Cardiac muscle cell (in vitro differentiated cells and primary cell): ENCODE data around the gene POU3F1. TPM values are rescaled to one million over a fixed set of nuclear protein-coding genes. Genes with fewer than 3 reads are reported as not detected.

Experiments
- DNase-seq, 2 donors: peaks; one replicate each; pipeline versions ENCODE4 v3.0.0 to v3.0.0-alpha.2; 2010 to 2017; ENCODE audit warnings: low read depth in 1 of 2, low spot score in 1 of 2
- H3K27ac ChIP-seq: fragments of 200-600 bp; sonication (generic); 2 replicates; pipeline ENCODE4 v1.5.1; 2016
- H3K27me3 ChIP-seq: fragments of 200-600 bp; sonication (generic); 2 replicates; pipeline ENCODE4 v1.6.0; 2016; ENCODE audit warnings: control low read depth
- H3K36me3 ChIP-seq: fragments of 200-600 bp; sonication (generic); 2 replicates; pipeline ENCODE4 v1.5.1; 2016; ENCODE audit warnings: control low read depth
- H3K4me1 ChIP-seq: fragments of 200-600 bp; sonication (generic); 2 replicates; pipeline ENCODE4 v1.8.1; 2017; ENCODE audit warnings: low read depth, mild to moderate bottlenecking, mixed run types
- H3K4me3 ChIP-seq: fragments of 200-600 bp; sonication (generic); 2 replicates; pipeline ENCODE4 v1.5.1; 2016; ENCODE audit warnings: mild to moderate bottlenecking
- H3K9me3 ChIP-seq: fragments of 200-600 bp; sonication (generic); 2 replicates; pipeline ENCODE4 v1.5.1; 2017; ENCODE audit warnings: low read depth, mild to moderate bottlenecking, control low read depth
- polyA plus RNA-seq: library from polyadenylated mRNA; unstranded; fragments of >200 nt; fragmentation: Nextera tagmentation; extraction: Ambion mirVana; gene quantifications from 2 replicates; pipeline ENCODE4 v1.2.1, GENCODE V29; 2016
- total RNA-seq: library from RNA; depleted of rRNA; stranded (reverse); fragments of >200 nt; gene quantifications from 2 replicates; pipeline ENCODE4 v1.2.3, GENCODE V29; 2016
- TF ChIP-seq, protein P1 (sequence below): IDR thresholded peaks from 2 replicates; pipeline ENCODE4 v1.5.1; 2012; ENCODE audit warnings: low read depth, mild to moderate bottlenecking, low read length

Gene POU3F1
- total and polyA plus RNA-seq, 2 experiments from 2014 or later: 0.07 to 0.30 TPM

DNA sequence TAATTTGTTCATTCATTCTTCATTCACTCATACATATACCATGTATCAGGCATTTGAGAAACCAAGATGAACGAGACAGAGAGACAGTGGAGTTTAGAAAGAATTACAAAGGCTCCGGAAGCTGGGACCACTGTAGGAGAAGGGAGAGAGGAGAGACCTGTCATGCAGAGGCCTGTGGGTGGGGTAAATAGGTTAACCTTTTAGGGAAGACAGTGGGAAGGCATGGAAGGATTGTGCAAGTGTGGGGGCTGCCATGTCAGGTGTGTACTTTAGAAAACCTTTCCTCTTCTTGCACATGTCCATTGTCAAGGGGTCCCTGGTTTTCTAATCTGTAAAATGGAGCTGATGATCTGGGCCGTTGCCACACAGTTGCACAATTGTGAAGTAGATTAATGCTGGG lies 44.2 kb upstream of the POU3F1 start:
- no peak overlapping the region for H3K4me3 ChIP-seq
- H3K27ac ChIP-seq: no peak overlapping the region
- TF ChIP-seq, protein P1, sequence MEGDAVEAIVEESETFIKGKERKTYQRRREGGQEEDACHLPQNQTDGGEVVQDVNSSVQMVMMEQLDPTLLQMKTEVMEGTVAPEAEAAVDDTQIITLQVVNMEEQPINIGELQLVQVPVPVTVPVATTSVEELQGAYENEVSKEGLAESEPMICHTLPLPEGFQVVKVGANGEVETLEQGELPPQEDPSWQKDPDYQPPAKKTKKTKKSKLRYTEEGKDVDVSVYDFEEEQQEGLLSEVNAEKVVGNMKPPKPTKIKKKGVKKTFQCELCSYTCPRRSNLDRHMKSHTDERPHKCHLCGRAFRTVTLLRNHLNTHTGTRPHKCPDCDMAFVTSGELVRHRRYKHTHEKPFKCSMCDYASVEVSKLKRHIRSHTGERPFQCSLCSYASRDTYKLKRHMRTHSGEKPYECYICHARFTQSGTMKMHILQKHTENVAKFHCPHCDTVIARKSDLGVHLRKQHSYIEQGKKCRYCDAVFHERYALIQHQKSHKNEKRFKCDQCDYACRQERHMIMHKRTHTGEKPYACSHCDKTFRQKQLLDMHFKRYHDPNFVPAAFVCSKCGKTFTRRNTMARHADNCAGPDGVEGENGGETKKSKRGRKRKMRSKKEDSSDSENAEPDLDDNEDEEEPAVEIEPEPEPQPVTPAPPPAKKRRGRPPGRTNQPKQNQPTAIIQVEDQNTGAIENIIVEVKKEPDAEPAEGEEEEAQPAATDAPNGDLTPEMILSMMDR: no peak
- H3K4me1 ChIP-seq: no peaks in the 10 kb centered on the region
- no peaks in the 10 kb centered on the region for H3K27me3 ChIP-seq
- no peak for DNase-seq
- H3K36me3 ChIP-seq: no peaks in the 10 kb centered on the region
- no peaks in the 10 kb centered on the region for H3K9me3 ChIP-seq

DNA sequence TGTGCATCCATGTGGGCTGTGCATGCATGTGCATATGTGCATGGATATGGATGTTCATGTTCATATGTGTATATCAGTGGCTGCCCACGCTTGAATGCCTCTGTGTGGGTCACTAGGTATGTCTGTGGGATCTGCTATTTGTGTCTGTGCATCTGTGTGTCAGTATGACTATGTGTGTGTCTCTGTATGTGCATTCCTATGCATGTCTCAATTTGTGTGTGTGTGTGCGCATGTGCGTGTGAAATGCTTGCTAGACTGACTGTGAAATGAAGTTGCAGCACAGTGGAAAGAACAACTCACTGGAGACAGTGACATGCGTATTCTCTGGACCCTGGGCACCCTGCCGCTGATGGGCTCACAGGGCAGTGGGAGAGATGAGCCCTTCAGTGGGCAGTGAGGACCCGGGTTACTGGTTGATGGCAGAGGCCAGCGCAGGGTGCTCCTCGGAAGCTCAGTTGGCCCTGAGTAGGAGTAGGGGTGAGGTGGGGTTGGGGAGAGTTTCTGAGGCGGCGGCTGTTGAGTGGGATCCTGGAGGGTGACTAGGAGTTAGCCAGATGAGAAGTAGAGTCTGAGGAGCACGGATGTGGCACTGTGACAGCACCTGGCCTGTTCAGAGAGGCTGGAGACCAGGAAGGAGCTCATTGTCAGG lies 43.2 kb upstream of the POU3F1 start:
- H3K4me1 ChIP-seq: no peaks in the 10 kb centered on the region
- no peaks in the 10 kb centered on the region for H3K9me3 ChIP-seq
- no peak overlapping the region for H3K27ac ChIP-seq
- H3K36me3 ChIP-seq: no peaks in the 10 kb centered on the region
- DNase-seq: no peak
- no peak overlapping the region for H3K4me3 ChIP-seq
- H3K27me3 ChIP-seq: no peaks in the 10 kb centered on the region
- TF ChIP-seq, protein P1: no peak

DNA sequence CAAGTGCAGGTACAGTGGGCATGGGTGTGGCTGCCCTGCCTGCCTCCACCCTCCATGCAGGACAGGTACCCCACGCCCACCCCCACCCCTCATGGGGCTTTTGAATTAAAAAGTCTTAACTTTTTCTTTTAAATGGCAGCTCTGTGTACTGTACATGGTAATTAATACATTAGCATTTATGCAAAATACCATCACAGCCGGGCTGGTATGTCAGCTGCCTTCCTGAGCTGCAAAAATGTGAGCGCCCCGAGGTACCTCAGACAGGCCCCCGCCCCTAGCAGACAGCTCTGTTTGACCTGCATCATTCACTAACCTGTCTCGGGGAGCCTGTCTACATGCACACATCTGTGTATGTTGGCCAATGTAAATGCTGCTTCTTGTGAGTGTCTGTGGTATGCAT lies 42.2 kb upstream of the POU3F1 start:
- H3K9me3 ChIP-seq: no peaks in the 10 kb centered on the region
- no peaks in the 10 kb centered on the region for H3K27me3 ChIP-seq
- H3K4me3 ChIP-seq: no peak overlapping the region
- TF ChIP-seq, protein P1: no peak
- no peak overlapping the region for H3K27ac ChIP-seq
- DNase-seq: no peak
- H3K4me1 ChIP-seq: no peaks in the 10 kb centered on the region
- no peaks in the 10 kb centered on the region for H3K36me3 ChIP-seq

DNA sequence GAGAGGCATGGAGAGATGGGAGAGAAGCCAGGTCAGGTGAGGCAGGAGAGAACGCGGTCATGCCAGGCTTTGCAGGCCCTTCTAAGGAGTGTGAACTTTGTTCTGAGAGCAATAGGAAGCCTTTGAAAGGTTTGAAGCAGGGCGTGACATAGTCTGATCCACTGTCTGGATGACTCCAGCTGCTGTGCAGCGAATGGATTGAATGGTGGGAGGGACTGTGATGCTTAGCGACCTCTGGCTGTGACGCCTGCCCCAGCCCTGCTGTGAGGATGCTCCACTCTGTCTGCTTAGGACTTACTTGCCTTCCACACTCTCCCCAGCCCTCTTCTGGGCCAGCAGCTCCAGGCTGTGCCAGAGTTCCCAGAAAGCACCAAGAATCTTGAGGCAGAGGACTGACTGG lies 41.8 kb upstream of the POU3F1 start:
- H3K4me1 ChIP-seq: no peaks in the 10 kb centered on the region
- H3K27me3 ChIP-seq: no peaks in the 10 kb centered on the region
- no peaks in the 10 kb centered on the region for H3K9me3 ChIP-seq
- no peaks in the 10 kb centered on the region for H3K36me3 ChIP-seq
- DNase-seq: no peak
- H3K4me3 ChIP-seq: no peak overlapping the region
- H3K27ac ChIP-seq: no peak overlapping the region
- TF ChIP-seq, protein P1: no peak

DNA sequence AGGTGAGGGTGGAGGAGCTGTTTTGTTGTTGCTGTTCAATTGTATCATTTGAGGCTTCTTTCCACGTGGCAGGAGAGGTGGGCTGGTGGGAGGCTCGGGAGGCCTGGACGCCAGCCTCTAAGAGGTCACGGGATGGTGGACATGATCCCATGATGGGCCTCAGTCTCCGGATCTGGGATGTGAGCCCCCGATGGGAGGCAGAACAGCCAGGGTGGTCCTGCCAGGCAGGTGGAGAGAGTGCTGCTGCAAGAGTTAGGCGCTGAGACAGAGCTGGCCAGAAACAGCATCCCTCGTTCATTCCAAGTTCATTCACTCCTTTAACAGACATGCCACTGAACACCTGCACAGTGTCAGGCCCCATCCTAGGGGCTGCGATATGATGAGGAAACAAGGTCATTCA lies 41.1 kb upstream of the POU3F1 start:
- no peaks in the 10 kb centered on the region for H3K9me3 ChIP-seq
- H3K27ac ChIP-seq: no peak overlapping the region
- H3K27me3 ChIP-seq: no peaks in the 10 kb centered on the region
- TF ChIP-seq, protein P1: no peak
- no peaks in the 10 kb centered on the region for H3K36me3 ChIP-seq
- H3K4me3 ChIP-seq: no peak overlapping the region
- DNase-seq: no peak
- H3K4me1 ChIP-seq: no peaks in the 10 kb centered on the region
